Measurements from ENCODE around the gene EZR.
A peak's percentile ranks its signal among the peaks of the same experiment; 100 is the strongest.
"Not testable (repeated sequence)": the region's sequence is repeated elsewhere in the genome, so short reads cannot be mapped to it uniquely, and the experiment has no call there.

EZR gene

DNA sequence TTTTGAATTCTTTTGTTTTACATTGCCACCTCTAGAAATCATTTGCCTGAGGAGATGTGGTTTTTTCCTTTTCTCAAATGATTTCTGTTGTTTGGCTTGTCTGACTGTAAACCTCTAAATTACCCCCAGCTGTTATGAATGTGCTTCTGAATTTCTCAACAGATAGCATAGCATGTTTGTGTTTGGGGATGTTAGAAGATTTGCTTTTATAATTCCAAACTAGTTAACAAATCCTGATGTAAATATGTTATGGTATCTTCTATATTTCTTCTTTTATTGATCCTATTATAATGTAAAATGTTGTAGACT is 31.6 kb upstream of the EZR start:
- Histone ChIP-seq H3K27me3 (ENCODE audit: low read depth) (no peaks in the 10 kb centered on the region), H3K4me3 (no peak overlapping the region), H3K36me3 (replicated peaks) (no peaks in the 10 kb centered on the region), H3K4me1 (peaks cover 45% of the 10 kb centered on the region), H3K9me3 (no peaks in the 10 kb centered on the region)
- no peak for DNase-seq (ENCODE audit: low spot score in 2 of 2)
- in situ Hi-C loops (cut with MboI; ENCODE audit: low sequenced_read_pairs) = no loop called here

DNA sequence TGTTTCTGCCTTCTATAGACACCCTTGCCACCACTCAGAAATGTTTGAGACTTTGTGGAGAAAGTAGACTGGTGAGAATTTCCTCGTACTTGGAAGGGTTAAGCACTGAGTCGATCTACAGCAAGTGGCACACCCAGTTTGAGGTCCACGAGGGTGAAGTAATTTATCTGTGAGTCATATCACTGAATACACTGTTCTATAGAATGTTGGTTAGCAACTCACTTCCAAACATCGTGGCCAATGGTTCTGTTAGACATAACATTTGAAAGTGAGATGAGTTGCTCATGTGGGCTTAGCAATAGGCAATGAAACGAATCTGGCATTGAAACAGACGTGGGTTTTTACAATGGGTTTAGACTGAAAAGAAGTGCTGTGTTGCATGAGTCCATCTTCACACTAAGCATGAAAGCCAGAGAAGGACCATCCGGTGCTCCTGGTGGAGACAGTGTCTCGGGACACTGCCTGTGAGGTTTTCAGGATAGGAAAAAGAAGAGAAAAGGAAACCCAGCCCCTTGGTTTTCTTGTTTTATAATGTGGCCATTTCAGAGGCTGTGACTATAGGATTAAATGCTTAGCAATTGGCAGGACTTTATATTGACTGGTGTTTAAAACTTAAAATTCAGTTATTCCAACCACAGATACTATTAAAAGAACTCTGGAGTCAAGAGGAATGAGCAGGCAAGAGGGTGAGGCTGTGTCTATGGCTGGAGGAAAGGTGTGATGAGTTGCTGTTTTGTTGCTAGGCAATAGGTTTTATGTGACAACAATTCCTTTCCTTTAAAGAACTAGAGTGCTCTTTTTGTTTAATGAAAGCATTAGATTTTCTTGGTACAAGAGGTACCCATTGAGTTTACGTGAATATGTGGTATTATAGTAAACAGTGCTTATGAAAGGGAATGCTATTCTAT is 31.0 kb upstream of the EZR start:
- no peak overlapping the region for H3K4me3 ChIP-seq
- in situ Hi-C loops (cut with MboI; ENCODE audit: low sequenced_read_pairs) = no loop called here
- DNase-seq (ENCODE audit: low spot score in 2 of 2) = peak; percentile 67 to 95

DNA sequence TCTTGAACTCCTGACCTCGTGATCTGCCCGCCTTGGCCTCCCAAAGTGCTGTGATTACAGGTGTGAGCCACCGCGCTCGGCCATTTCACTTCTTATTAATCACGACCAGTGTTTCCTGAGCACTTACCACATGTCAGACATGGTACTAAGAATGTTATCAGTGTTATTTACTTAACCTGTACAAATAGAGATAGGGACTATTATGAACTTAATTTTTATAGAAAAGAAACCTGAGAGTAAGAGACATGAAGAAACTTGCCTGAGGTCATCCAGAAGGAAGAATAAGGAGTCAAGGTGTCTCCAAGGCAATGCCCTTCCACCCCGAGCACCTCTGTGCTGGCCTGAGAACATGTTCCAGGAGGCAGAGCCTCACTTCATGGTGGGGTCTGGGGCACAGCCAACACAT is 29.3 kb upstream of the EZR start:
- Histone ChIP-seq H3K4me1 (peaks cover 41% of the 10 kb centered on the region), H3K4me3 (no peak overlapping the region), H3K27me3 (ENCODE audit: low read depth) (no peaks in the 10 kb centered on the region), H3K9me3 (no peaks in the 10 kb centered on the region), H3K36me3 (replicated peaks) (no peaks in the 10 kb centered on the region)
- in situ Hi-C loops (cut with MboI; ENCODE audit: low sequenced_read_pairs) = no loop called here
- no peak for DNase-seq (ENCODE audit: low spot score in 2 of 2)

More for the DNA sequence above, 31.0 kb upstream of the EZR start:
- Histone ChIP-seq H3K9me3 (no peaks in the 10 kb centered on the region), H3K36me3 (replicated peaks) (no peaks in the 10 kb centered on the region), H3K4me1 (peaks cover 45% of the 10 kb centered on the region), H3K27me3 (ENCODE audit: low read depth) (no peaks in the 10 kb centered on the region)

DNA sequence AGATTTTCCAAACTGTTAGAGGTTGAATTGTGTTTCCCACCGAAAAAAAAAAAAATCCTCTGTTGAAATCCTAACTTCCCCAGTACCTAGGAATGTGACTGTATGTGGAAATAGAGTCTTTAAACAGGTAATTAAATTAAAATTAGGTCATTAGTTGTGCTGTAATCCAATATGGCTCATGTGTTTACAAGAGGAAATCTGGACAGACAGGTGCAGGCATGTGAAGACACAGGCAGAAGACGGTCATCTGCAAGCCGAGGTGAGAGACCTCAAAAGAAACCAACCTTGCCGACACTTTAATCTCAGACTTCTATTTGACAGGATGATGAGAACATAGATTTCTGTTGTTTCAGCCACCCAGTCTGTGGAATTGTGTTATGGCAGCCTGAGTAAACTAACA is 28.6 kb upstream of the EZR start:
- Histone ChIP-seq H3K9me3 (no peaks in the 10 kb centered on the region), H3K36me3 (replicated peaks) (no peaks in the 10 kb centered on the region), H3K27me3 (ENCODE audit: low read depth) (no peaks in the 10 kb centered on the region), H3K4me3 (no peak overlapping the region), H3K4me1 (peaks cover 37% of the 10 kb centered on the region)
- in situ Hi-C loops (cut with MboI; ENCODE audit: low sequenced_read_pairs) = no loop called here
- DNase-seq (ENCODE audit: low spot score in 2 of 2) = no peak

DNA sequence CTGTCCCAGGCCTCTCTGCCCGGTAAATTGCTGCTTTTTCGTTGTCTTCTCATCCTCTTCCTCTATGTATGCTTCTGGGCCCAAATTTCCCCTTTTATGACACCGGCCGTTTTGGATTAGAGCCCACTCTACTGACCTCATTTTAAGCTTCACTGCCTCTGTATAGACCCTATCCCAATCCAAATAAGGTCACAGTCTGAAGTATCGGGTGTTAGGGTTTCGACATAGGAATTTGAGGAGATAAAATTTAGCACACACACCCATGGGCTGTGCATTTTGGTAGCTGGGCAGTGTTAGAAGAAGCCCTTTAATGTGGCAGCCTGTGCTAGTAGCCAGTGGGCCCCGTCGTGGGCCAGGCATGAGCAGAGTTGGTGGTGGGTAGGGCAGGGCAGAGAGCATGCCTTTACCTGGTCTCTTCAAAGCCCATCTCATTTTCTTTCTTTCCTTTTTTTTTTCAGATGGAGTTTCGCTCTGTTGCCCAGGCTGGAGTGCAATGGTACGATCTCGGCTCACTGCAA is 27.9 kb upstream of the EZR start:
- DNase-seq (ENCODE audit: low spot score in 2 of 2) = no peak
- Histone ChIP-seq H3K4me1 (peaks cover 30% of the 10 kb centered on the region), H3K27me3 (ENCODE audit: low read depth) (no peaks in the 10 kb centered on the region), H3K4me3 (no peak overlapping the region), H3K36me3 (replicated peaks) (no peaks in the 10 kb centered on the region), H3K9me3 (no peaks in the 10 kb centered on the region)
- in situ Hi-C loops (cut with MboI; ENCODE audit: low sequenced_read_pairs) = no loop called here

DNA sequence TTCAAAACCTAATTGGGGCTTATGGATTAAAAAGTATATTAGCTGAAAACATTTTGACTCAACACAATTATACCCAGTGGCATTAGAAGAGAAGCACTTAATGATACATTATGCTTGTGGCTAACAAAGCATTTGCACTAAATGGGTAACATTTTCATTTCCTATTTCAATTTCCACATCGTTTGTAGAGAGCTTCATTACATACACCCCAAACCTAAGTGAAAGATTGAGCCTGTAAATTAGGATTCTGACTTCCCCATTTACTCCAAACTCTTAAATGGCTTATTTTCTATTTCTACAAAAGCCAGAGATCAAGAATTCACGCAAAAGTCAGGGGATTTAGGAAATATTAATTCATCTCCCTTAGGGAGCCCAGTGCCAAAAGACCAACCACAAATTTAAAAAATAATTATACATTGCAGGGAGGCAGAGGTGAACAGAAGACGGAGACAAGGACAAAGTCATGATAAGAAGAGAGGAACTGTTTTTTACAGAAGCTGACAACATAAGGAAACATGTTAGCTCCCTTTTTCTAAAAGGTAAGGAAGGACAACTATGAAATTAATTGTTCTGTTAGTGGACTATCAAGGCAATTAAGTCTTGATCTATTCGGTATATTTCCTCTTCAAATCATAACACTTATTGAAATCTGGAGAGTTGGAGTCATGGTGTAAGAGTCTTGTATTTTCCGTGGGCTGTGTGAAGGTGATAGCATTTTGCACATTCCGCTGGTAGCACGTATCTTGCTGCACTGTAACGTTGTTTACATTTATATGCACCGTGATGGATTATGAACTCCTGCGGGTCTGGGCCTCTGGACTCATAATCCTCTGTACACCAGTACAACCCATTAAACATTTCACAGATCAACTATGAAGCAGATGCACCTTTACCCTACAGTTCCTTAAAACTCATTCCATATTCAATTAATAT is 24.8 kb upstream of the EZR start:
- in situ Hi-C loops (cut with MboI; ENCODE audit: low sequenced_read_pairs) = no loop called here
- peak in 1 of 2 experiments; percentile 29 for DNase-seq (ENCODE audit: low spot score in 2 of 2)
- H3K4me1 ChIP-seq = peaks cover 8% of the 10 kb centered on the region
- no peak overlapping the region for H3K4me3 ChIP-seq
- H3K36me3 ChIP-seq (replicated peaks) = no peaks in the 10 kb centered on the region
- H3K27me3 ChIP-seq (ENCODE audit: low read depth) = no peaks in the 10 kb centered on the region
- H3K9me3 ChIP-seq = no peaks in the 10 kb centered on the region

DNA sequence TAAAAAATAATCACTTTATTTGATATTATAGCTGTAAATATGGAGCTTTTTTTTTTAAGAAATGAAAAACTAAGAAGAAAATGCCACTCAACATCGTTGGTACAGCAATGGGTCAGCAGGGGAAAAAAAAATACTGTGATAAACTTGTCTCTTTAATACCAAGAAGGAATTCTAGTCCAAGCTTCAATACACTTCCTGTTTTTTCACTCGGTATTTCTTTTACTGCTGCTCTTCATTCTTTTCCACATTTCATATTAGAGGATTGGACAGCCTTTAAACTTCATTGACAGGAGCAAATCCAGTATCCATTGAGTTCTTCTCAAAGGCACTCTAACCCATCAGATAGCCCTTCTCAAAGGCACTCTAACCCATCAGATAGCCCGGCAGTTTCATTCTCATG is 22.2 kb upstream of the EZR start:
- Histone ChIP-seq H3K27me3 (ENCODE audit: low read depth) (no peaks in the 10 kb centered on the region), H3K36me3 (replicated peaks) (no peaks in the 10 kb centered on the region), H3K9me3 (no peaks in the 10 kb centered on the region), H3K4me3 (no peak overlapping the region), H3K4me1 (peaks cover 8% of the 10 kb centered on the region)
- DNase-seq (ENCODE audit: low spot score in 2 of 2) = no peak
- in situ Hi-C loops (cut with MboI; ENCODE audit: low sequenced_read_pairs) = no loop called here

DNA sequence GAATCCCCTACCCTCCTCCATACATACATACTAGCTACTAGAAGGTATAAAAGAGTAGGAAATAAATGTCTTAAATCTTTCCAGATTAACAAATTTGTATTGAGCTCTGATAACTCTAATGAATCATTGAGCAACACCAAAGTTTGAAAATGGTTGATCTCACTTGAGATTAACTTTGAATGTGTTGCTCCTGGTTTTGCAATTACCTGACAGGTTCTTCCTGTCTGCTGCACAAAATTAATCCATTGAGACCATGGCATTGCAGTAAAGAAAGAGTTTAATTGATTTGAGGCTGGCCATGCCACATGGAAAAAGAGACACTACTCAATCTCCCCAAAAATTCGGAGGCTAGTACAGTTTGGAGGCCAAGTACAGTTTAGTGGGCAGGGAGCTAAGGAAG is 21.3 kb upstream of the EZR start:
- Histone ChIP-seq H3K4me1 (peaks cover 8% of the 10 kb centered on the region), H3K9me3 (no peaks in the 10 kb centered on the region), H3K36me3 (replicated peaks) (no peaks in the 10 kb centered on the region), H3K27me3 (ENCODE audit: low read depth) (no peaks in the 10 kb centered on the region), H3K4me3 (no peak overlapping the region)
- in situ Hi-C loops (cut with MboI; ENCODE audit: low sequenced_read_pairs) = no loop called here
- no peak for DNase-seq (ENCODE audit: low spot score in 2 of 2)

DNA sequence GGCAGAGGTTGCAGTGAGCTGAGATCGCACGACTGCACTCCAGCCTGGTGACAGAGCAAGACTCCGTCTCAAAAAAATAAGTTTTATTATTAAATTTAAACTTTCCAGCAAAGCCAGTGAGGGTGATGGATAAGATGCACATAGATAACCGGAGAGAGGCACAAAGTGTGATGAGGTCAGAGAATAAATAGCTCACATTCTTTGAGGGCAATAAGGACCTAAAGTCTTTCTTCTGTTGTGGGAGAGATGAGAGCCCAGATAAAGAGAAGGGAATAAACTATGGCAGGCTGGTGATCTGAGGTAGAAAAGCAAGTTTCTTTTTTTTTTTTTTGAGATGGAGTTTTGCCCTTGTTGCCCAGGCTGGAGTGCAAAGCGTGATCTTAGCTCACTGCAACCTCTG is 20.6 kb upstream of the EZR start:
- in situ Hi-C loops (cut with MboI; ENCODE audit: low sequenced_read_pairs) = no loop called here
- DNase-seq (ENCODE audit: low spot score in 2 of 2) = no peak
- peaks cover 8% of the 10 kb centered on the region for H3K4me1 ChIP-seq

DNA sequence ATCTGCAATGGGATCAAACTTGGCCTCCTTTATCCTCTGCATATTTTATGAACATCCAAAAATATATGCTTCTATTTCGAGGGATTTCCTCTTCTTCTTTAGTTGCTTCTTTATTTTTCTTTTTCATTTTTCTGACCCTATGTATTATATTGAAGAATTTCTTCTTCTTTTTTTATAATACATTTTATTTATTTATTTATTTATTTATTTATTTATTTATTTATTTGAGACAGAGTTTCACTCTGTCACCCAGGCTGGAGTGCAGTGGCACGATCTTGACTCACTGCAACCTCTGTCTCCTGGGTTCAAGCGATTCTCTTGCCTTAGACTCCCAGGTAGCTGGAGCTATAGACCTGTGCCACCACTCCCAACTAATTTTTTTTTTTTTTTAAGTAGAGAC is 19.6 kb upstream of the EZR start:
- in situ Hi-C loops (cut with MboI; ENCODE audit: low sequenced_read_pairs); H3K4me3 ChIP-seq; H3K4me1 ChIP-seq: not testable (repeated sequence)

More for the DNA sequence above, 20.6 kb upstream of the EZR start:
- Histone ChIP-seq H3K4me3 (no peak overlapping the region), H3K9me3 (no peaks in the 10 kb centered on the region), H3K36me3 (replicated peaks) (no peaks in the 10 kb centered on the region), H3K27me3 (ENCODE audit: low read depth) (no peaks in the 10 kb centered on the region)

DNA sequence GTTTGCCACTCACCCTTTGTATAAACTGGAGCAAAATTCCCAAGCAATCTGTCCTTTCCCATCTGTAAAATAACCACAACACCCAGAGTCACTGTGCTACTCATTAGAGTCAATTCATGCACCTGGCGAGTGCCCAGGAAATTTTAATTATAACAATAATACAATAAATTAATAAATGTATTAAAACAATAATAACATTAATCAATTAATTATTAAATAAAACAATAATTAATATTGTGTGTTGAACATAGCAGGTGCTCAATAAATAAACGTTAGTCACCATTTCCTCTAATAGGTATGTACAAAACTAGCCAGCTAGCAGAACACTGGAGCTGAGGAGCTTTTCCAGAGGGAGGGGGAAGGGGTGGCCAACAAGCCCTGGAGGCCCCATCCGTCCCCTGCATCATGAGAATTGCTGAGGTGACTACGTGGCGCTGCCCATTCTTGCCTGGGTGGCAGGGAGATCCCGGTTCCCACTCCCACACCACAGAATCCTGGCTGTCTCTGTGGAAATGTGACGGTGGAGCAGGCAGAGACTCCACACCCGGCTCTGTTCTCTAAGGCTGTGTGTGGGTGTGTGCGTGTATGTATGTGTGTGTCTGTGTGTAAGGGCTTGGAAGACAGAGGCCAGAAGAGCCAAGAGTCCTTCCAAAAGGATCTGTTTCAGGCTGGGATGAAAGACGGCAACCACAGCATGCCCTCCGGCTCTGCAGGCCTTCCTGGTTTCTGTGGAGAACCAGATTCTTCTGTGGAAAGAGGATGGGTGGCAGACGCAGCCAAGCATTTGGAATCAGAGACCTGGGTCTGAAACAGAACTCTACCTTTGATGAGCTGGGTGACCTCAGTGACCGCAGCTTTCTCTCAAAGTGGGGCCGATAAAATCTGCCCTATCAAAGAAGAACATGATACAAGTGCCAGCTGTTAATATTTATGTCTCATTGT is 18.8 kb upstream of the EZR start:
- DNase-seq (ENCODE audit: low spot score in 2 of 2) = no peak
- Histone ChIP-seq H3K36me3 (replicated peaks) (no peaks in the 10 kb centered on the region), H3K27me3 (ENCODE audit: low read depth) (no peaks in the 10 kb centered on the region), H3K9me3 (no peaks in the 10 kb centered on the region; the same call in 1 of the 2 replicates), H3K4me1 (no peaks in the 10 kb centered on the region), H3K4me3 (no peak overlapping the region)
- in situ Hi-C loops (cut with MboI; ENCODE audit: low sequenced_read_pairs) = no loop called here

More for the DNA sequence above, 19.6 kb upstream of the EZR start:
- H3K36me3 ChIP-seq (replicated peaks); H3K27me3 ChIP-seq (ENCODE audit: low read depth); DNase-seq (ENCODE audit: low spot score in 2 of 2); H3K9me3 ChIP-seq: not testable (repeated sequence)

DNA sequence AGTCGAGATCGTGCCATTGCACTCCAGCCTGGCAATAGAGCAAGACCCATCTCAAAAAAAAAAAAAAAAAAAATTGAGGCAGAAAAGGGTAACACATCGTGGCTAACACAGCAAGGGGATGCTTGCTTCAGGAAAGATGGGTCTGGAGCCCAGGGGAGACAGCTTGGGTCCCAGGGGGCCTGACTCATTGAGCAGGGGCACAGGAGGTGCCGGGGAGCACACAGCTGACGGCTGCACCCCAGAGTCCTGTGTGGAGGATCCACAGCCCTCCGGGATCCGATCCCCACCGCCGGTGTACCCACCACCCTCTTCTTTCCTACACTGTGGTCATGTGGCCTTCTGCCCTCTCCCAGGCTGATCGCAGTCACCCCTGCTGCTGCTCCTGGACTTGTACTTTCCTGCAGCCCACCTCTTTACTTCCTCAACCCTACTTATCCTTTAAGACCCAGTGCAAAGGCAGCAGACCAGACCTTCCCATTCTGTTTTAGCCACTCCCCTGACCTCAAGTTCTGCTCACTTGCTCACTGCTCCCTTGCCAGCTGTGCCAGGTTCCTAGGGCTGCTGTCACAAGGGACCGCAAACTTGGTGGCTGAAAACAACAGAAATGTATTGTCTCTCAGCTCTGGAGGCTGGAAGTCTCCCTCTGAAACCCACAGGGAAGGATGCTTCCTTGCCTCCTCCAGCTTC is 17.6 kb upstream of the EZR start:
- DNase-seq (ENCODE audit: low spot score in 2 of 2) = no peak
- in situ Hi-C loops (cut with MboI; ENCODE audit: low sequenced_read_pairs) = no loop called here

More for the DNA sequence above, 17.6 kb upstream of the EZR start:
- Histone ChIP-seq H3K4me1 (no peaks in the 10 kb centered on the region), H3K9me3 (no peaks in the 10 kb centered on the region; the same call in 1 of the 2 replicates), H3K4me3 (no peak overlapping the region), H3K27me3 (ENCODE audit: low read depth) (no peaks in the 10 kb centered on the region), H3K36me3 (replicated peaks) (no peaks in the 10 kb centered on the region)
